PFSK-1 (cell line): ENCODE results near the gene FRMD3.

Experiments used
- FOXP2 ChIP-seq: optimal IDR thresholded peaks from 2 replicates; pipeline ENCODE3; 2011; ENCODE audit warnings: borderline replicate concordance, control low read depth, inconsistent platforms; ENCODE audit not compliant: insufficient read depth; ENCODE audit errors: extremely low read length, extremely low read depth
- POLR2AphosphoS5 ChIP-seq: IDR thresholded peaks from 2 replicates; pipeline ENCODE4 v1.6.1; 2012; ENCODE audit warnings: low read depth, mild to moderate bottlenecking, control low read depth, low read length, moderate library complexity
- SIN3A ChIP-seq: IDR thresholded peaks from 2 replicates; pipeline ENCODE4 v1.6.1; 2012; ENCODE audit warnings: mild to moderate bottlenecking, low read length, moderate library complexity, borderline replicate concordance; ENCODE audit not compliant: insufficient read depth
- TAF1 ChIP-seq: IDR thresholded peaks from 2 replicates; pipeline ENCODE4 v1.6.1; 2012; ENCODE audit warnings: low read length, control low read depth, borderline replicate concordance; ENCODE audit not compliant: insufficient read depth
- TF ChIP-seq, protein P1 (sequence below), 2 experiments: IDR thresholded peaks; 2 replicates each; pipeline versions ENCODE4 v1.6.1 to v1.8.0; 2011 to 2012; ENCODE audit warnings: low read depth in 2 of 2, low read length in 2 of 2, control low read depth in 1 of 2, inconsistent platforms in 1 of 2, mild to moderate bottlenecking in 1 of 2, moderate library complexity in 1 of 2; ENCODE audit not compliant: insufficient read depth in 1 of 2

FRMD3 gene

DNA sequence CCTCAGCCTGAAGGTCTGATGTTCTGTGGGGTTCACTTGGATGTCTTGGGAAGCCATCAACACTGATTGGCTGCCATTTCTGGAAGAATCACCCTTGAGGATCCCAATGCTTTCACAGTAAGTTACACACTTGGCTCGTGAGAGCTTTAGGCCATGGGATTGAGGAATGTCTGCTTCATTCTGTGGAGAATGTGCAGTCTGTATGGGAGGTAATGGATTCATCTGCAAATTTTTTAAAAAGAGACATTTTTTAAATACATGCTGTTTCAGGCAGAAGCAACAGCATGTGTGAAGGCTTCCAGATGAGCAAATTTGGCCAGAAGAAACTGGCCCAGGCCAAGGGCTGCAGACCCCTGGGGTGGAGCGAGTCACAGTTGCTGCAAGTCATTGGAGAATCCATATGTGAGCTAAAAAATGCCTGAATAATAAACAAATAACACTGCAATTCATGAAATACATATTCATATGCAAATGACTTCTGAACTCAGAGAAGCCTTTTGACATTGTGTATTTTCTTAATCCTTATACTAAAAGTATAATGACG lies 328.9 kb downstream of the FRMD3 start:
- TF ChIP-seq TAF1 (no peak), SIN3A (no peak), FOXP2 (no peak), POLR2AphosphoS5 (no peak)
- TF ChIP-seq, protein P1, sequence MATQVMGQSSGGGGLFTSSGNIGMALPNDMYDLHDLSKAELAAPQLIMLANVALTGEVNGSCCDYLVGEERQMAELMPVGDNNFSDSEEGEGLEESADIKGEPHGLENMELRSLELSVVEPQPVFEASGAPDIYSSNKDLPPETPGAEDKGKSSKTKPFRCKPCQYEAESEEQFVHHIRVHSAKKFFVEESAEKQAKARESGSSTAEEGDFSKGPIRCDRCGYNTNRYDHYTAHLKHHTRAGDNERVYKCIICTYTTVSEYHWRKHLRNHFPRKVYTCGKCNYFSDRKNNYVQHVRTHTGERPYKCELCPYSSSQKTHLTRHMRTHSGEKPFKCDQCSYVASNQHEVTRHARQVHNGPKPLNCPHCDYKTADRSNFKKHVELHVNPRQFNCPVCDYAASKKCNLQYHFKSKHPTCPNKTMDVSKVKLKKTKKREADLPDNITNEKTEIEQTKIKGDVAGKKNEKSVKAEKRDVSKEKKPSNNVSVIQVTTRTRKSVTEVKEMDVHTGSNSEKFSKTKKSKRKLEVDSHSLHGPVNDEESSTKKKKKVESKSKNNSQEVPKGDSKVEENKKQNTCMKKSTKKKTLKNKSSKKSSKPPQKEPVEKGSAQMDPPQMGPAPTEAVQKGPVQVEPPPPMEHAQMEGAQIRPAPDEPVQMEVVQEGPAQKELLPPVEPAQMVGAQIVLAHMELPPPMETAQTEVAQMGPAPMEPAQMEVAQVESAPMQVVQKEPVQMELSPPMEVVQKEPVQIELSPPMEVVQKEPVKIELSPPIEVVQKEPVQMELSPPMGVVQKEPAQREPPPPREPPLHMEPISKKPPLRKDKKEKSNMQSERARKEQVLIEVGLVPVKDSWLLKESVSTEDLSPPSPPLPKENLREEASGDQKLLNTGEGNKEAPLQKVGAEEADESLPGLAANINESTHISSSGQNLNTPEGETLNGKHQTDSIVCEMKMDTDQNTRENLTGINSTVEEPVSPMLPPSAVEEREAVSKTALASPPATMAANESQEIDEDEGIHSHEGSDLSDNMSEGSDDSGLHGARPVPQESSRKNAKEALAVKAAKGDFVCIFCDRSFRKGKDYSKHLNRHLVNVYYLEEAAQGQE (IDR thresholded peaks at IDR 0.05; ENCODE audit: insufficient read depth in 1 of 2, low read depth in 2 of 2, low read length in 2 of 2), result no peak

DNA sequence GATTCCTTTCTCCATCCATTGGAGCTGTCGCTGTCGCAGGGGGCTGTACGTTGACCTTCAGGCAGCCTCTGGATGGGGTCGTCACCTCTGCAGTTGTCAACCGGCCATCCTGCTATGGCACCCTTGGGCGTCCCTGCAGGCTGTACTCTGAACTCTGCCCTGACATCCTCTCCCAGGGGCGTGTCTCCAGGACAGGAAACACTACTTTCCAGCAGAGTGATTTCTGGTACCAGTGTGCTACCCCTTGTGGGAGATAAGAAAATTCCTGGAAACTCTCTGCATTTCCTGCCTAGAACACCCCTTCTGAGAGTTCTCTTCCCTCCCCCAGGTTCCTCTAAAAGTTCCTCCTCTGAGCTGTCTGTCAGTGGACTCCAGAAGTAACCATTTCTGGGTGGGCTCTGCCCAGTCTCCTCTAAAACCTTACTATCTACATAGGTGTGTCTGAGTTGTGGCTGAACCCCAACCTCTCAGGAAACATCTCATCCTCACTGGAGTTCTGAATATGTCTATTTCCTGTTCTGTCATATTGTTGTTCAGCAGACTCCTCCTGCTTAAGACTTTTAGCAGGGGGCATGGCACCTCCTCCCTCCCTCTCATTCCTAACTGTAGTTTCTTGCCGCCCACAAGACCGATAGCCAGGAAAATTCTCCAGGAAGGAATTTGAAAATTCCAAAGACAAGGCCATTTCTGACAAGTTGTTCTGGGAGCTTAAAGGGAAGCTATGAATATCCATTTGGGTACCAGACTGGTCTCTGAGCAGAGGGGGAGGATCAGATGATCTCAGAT lies 329.9 kb downstream of the FRMD3 start:
- TF ChIP-seq, protein P1 (IDR thresholded peaks at IDR 0.05; ENCODE audit: insufficient read depth in 1 of 2, low read depth in 2 of 2, low read length in 2 of 2), result no peak
- TF ChIP-seq FOXP2, result no peak
- no peak for TF ChIP-seq POLR2AphosphoS5
- no peak for TF ChIP-seq SIN3A
- no peak for TF ChIP-seq TAF1

DNA sequence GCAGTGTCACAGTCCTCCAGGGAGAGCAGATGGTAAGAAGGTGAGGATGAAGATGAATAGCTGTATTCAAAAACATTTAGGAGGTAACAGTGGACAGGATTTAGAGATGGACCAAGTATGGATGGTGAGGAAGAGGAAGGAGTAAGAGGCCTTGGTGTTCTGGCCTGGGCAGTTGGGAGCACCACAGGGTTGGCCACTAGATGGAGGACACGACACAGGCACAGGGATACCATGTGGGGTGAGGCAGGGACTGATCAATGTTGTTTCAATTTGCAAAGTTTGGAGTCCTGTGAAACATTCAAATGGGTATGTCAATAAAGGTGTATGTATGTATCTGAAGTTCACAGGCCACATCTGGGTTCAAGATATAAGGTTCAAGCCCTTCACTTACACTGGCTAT lies 334.2 kb downstream of the FRMD3 start:
- TF ChIP-seq, protein P1 (IDR thresholded peaks at IDR 0.05; ENCODE audit: insufficient read depth in 1 of 2, low read depth in 2 of 2, low read length in 2 of 2), result no peak
- TF ChIP-seq POLR2AphosphoS5 (no peak), TAF1 (no peak), SIN3A (no peak), FOXP2 (no peak)

DNA sequence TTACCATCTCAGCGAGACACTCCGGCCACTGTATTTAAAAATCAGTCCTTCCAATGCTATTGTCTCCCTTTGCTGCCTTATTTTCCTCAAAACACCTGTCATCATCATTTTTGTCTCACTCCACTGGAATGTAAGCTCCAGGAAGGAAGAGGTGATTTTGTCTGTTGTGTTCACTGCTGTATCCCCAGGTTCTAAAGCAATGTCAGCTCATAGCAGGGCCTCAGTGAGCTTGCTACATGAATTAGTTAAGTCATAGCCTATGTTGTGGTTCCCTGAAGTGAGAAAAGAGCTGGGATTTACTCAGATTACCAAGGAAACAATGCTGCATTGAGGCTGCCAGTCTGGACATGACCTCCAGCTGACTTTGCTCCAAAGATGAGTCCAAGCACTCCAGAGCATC lies 337.7 kb downstream of the FRMD3 start:
- TF ChIP-seq, protein P1 (IDR thresholded peaks at IDR 0.05; ENCODE audit: insufficient read depth in 1 of 2, low read depth in 2 of 2, low read length in 2 of 2), result no peak
- no peak for TF ChIP-seq TAF1
- no peak for TF ChIP-seq SIN3A
- no peak for TF ChIP-seq FOXP2
- no peak for TF ChIP-seq POLR2AphosphoS5
